ENCODE measurements around the gene PUM2. TPM values are rescaled to one million over a fixed set of nuclear protein-coding genes. Genes with fewer than 3 reads are reported as not detected.
"Not testable (repeated sequence)": the region's sequence is repeated elsewhere in the genome, so short reads cannot be mapped to it uniquely, and the experiment has no call there.

PUM2 gene
- total and polyA plus RNA-seq, 4 donors = 27.4 to 145 (median 51.0) TPM

- H3K4me3 ChIP-seq = no peak overlapping the region
- H3K36me3 ChIP-seq (ENCODE audit: control insufficient read depth in 4 of 4, insufficient read depth in 4 of 4, low read length in 4 of 4) = peaks cover 0 to 6% (median 3%) of the 10 kb centered on the region in 4 donors
- no peak for TF ChIP-seq CTCF (IDR thresholded peaks at IDR 0.05; ENCODE audit: control extremely low read depth, extremely low read depth)
- H3K27ac ChIP-seq (ENCODE audit: low read depth in 1 of 2, low read length in 1 of 2) = no peak overlapping the region
- H3K9ac ChIP-seq (ENCODE audit: insufficient read depth in 1 of 2, low read length in 2 of 2) = no peak overlapping the region
- peaks cover 0 to 3% (median 0%) of the 10 kb centered on the region in 5 donors for H3K4me1 ChIP-seq (ENCODE audit: control insufficient read depth in 5 of 5, insufficient read depth in 5 of 5, low read length in 5 of 5)
- DNase-seq (no peak), ATAC-seq (ENCODE audit: insufficient read depth, low FRiP score) (no peak)
- H3K9me3 ChIP-seq (ENCODE audit: control insufficient read depth in 4 of 4, insufficient read depth in 3 of 4, low read length in 3 of 4) = peaks cover 0 to 1% (median 0%) of the 10 kb centered on the region in 4 donors
- no peaks in the 10 kb centered on the region for H3K27me3 ChIP-seq (ENCODE audit: control insufficient read depth in 3 of 3, insufficient read depth in 3 of 3, low read length in 2 of 3)
- WGBS, 2 donors = 66 to 71% methylated on average over 9 of the region's 9 CpGs
Observed at GRCh38 chr2:20242727-20243377, 107.8 kb downstream of the PUM2 start.

DNA sequence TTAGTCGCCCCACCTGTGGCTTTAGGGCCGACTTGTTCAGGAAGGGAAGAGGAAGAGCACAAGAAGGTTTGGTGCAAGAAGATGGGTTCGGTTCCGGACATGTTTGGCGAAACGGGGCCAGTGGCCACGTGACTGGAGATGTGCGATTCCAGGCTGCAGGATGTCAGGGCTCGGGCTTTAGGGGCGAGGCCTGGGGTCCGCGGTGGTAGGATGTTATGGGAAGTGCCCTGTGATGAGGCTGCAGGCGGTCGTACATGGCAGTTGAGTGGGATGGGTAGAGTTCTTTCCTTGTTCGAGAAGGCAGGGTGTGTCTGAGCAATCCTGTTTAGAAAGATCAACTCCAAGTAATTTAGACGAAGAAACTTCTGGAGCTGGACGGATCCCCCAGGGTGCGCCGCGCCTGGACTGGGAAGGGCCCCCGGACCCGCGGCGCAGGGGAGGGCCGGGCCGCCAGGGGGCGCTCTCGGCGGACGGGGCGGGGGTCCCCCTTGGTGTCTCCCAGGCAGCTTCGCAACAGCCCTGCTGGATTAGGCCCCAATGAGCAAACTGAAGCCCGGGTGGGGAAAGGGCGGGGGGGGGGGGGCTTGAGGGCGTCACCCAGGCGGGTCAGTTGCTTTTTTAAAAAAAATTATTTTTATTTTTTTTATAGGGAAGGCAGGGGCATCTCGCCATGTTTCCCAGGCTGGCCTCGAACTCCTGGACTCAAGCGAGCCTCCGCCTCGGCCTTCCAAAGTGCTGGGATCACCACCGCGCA lies 108.5 kb downstream of the PUM2 start:
- WGBS, 2 donors = 41 to 42% methylated on average over 40 to 43 of the region's 43 CpGs
- Histone ChIP-seq H3K9ac (ENCODE audit: insufficient read depth in 1 of 2, low read length in 2 of 2) (no peak overlapping the region), H3K4me1 (ENCODE audit: control insufficient read depth in 5 of 5, insufficient read depth in 5 of 5, low read length in 5 of 5) (peaks cover 0 to 3% (median 0%) of the 10 kb centered on the region in 5 donors), H3K27ac (ENCODE audit: low read depth in 1 of 2, low read length in 1 of 2) (no peak overlapping the region), H3K4me3 (no peak overlapping the region), H3K36me3 (ENCODE audit: control insufficient read depth in 4 of 4, insufficient read depth in 4 of 4, low read length in 4 of 4) (peaks cover 0 to 4% (median 2%) of the 10 kb centered on the region in 4 donors), H3K9me3 (ENCODE audit: control insufficient read depth in 4 of 4, insufficient read depth in 3 of 4, low read length in 3 of 4) (peaks cover 0 to 1% (median 0%) of the 10 kb centered on the region in 4 donors), H3K27me3 (ENCODE audit: control insufficient read depth in 3 of 3, insufficient read depth in 3 of 3, low read length in 2 of 3) (no peaks in the 10 kb centered on the region)
- DNase-seq (no peak), ATAC-seq (ENCODE audit: insufficient read depth, low FRiP score) (no peak)
- TF ChIP-seq CTCF (IDR thresholded peaks at IDR 0.05; ENCODE audit: control extremely low read depth, extremely low read depth) = no peak

GRCh38 chr2:20240291-20240690 lies 110.4 kb downstream of the PUM2 start:
- H3K36me3 ChIP-seq (ENCODE audit: control insufficient read depth in 4 of 4, insufficient read depth in 4 of 4, low read length in 4 of 4); H3K9ac ChIP-seq (ENCODE audit: insufficient read depth in 1 of 2, low read length in 2 of 2); H3K27me3 ChIP-seq (ENCODE audit: control insufficient read depth in 3 of 3, insufficient read depth in 3 of 3, low read length in 2 of 3); DNase-seq; H3K9me3 ChIP-seq (ENCODE audit: control insufficient read depth in 4 of 4, insufficient read depth in 3 of 4, low read length in 3 of 4); H3K4me3 ChIP-seq; H3K4me1 ChIP-seq (ENCODE audit: control insufficient read depth in 5 of 5, insufficient read depth in 5 of 5, low read length in 5 of 5); ATAC-seq (ENCODE audit: insufficient read depth, low FRiP score); H3K27ac ChIP-seq (ENCODE audit: low read depth in 1 of 2, low read length in 1 of 2): not testable (repeated sequence)
- WGBS, 2 donors = 97% methylated on average over 6 of the region's 6 CpGs

DNA sequence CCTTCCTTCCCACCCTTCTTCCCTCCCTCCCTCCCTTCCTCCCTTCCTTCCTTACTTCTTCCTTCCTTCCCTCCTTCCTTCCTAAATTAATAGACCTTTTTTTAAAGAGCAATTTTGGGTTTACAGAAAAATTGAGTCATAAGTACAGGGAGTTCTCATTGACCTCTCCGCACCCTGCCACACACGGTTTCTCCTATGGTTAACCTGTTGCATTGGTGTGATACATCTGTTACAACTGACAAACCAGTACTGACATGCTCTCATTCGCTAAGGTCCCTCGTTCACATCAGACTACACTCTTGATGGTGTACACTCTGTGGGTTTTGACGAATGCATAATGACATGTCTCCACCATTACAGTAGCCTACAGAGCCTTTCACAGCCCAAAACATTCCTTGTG lies 114.1 kb downstream of the PUM2 start:
- Histone ChIP-seq H3K27me3 (ENCODE audit: control insufficient read depth in 3 of 3, insufficient read depth in 3 of 3, low read length in 2 of 3) (no peaks in the 10 kb centered on the region), H3K4me3 (no peak overlapping the region), H3K9me3 (ENCODE audit: control insufficient read depth in 4 of 4, insufficient read depth in 3 of 4, low read length in 3 of 4) (peaks cover 0 to 1% (median 0%) of the 10 kb centered on the region in 4 donors), H3K27ac (ENCODE audit: low read depth in 1 of 2, low read length in 1 of 2) (no peak overlapping the region), H3K36me3 (ENCODE audit: control insufficient read depth in 4 of 4, insufficient read depth in 4 of 4, low read length in 4 of 4) (no peaks in the 10 kb centered on the region), H3K9ac (ENCODE audit: insufficient read depth in 1 of 2, low read length in 2 of 2) (no peak overlapping the region), H3K4me1 (ENCODE audit: control insufficient read depth in 5 of 5, insufficient read depth in 5 of 5, low read length in 5 of 5) (peaks cover 0 to 9% (median 0%) of the 10 kb centered on the region in 5 donors)
- ATAC-seq (ENCODE audit: insufficient read depth, low FRiP score) (no peak), DNase-seq (no peak)
- TF ChIP-seq CTCF (IDR thresholded peaks at IDR 0.05; ENCODE audit: control extremely low read depth, extremely low read depth) = no peak
- 86 to 88% methylated on average over 5 of the region's 5 CpGs for WGBS, 2 donors

Measured in lung (tissue), 12 donors.